Measurements from ENCODE around the gene F7. TPM values are rescaled to one million over a fixed set of nuclear protein-coding genes. Genes with fewer than 3 reads are reported as not detected.

F7 gene
- polyA plus RNA-seq, 12 donors = 0.94 to 3.5 (median 1.7) TPM; not detected in 2

DNA sequence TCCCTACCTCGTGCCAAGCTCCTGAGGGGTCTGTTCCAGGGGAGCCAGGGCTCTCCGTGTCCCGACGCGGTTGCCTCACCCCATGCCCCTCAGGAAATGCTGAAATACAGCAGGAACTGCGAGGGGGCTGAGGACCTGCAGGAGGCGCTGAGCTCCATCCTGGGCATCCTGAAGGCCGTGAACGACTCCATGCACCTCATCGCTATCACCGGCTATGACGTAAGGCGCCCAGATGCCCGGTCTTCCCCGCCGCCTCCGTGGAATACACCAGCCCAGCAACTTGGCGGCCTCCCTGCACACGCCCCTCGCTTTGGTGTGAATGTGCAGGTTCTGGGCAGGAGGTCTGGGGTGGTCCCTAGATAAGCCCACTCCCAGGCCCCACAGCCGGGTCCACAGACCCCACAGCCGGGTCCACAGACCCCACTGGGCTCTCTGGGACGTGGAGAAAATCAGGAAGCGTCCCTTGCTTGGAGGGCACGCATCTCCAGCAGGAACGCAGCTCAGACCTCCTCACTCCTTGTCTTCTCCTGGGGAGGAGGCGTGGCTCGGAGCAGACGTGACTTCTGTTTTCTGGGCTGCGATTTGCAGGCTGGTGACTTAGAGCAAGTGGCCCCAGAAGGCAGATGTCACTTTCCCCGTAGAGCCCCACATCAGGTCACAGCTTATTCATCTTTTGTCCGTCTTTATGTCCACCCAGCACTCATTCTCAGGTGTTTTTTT is 19.4 kb upstream of the F7 start:
- no peak for DNase-seq

DNA sequence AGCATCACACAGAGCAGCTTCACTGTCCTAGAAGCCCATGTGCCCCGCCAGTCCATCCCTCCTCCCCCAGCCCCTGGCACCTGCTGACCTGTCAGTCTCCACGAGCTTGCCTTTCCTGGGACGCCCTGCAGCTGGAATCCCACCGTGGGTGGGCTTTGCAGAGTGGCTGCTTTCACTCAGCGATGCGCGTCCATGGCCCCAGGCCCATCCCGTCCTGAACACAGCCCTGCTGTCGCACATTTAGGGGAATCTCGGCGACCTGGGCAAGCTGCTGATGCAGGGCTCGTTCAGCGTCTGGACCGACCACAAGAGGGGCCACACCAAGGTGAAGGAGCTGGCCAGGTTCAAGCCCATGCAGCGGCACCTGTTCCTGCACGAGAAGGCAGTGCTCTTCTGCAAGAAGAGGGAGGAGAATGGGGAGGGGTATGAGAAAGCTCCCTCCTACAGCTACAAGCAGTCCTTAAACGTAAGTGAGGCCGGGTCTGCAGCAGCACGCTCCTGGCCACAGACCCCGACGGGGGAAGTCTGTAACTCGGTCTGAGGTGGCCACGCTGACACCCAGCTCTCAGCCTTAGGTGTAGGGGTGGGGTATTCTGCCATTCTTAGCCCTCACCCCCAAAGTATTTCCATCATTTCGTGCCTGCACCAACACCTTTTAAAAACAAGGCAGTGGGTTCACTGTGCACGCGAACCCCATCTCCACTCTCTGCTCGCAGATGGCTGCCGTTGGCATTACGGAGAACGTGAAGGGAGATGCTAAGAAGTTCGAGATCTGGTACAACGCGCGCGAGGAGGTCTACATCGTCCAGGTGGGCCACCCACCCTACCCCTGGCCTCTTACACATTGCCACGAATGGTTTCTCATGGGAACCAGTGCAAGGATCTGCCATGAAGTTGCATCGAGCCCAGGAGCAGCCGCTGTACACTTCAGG is 18.3 kb upstream of the F7 start:
- no peak for DNase-seq

DNA sequence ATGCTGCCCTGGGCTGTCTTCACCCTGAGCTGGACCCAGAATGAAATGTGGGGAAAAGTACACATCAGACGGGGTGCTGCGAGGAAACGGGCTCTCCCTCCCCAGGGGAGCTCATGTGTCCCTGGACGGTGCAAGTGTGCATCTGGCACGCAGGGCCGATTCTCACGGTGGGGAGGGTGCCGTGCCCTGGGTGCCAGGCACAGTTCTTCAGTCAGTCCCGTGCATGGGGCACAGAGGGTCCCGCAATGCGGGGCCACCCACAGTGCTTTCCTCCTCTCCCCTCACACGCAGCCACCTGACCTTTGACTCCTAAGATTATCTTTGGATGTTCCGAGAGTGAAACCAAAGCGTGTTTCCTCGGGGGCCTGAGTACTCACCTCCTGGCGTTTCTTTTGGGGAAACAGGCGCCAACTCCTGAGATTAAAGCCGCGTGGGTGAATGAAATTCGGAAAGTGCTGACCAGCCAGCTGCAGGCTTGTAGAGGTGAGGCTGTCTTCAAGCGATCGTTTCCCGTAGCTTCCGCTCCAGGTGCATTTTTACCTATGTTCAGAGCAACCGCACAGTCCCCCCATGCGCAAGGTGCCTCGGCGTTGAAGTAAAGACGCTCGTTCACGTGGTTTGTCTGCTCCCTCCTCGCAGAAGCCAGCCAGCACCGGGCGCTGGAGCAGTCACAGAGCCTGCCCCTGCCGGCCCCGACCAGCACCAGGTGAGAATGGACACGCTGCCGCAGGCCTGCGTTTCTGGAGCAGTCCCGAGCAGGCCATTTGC is 17.5 kb upstream of the F7 start:
- no peak for DNase-seq

DNA sequence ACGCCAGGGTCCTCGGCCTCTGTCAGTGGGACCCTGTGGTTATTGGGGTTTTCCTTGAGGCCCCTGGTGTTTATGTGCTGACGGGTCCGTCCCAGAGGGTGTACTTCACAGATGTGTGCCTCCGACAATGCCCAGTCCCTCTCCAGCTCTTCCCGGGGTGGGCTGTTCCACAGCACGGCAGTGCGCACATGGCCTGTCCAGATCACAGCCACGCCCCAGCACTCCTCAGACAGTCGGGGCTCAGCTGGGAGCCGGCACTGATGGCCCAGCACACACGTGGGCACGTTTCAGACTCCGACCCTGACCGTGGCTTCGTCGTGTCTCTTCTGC is 16.9 kb upstream of the F7 start:
- no peak for DNase-seq

DNA sequence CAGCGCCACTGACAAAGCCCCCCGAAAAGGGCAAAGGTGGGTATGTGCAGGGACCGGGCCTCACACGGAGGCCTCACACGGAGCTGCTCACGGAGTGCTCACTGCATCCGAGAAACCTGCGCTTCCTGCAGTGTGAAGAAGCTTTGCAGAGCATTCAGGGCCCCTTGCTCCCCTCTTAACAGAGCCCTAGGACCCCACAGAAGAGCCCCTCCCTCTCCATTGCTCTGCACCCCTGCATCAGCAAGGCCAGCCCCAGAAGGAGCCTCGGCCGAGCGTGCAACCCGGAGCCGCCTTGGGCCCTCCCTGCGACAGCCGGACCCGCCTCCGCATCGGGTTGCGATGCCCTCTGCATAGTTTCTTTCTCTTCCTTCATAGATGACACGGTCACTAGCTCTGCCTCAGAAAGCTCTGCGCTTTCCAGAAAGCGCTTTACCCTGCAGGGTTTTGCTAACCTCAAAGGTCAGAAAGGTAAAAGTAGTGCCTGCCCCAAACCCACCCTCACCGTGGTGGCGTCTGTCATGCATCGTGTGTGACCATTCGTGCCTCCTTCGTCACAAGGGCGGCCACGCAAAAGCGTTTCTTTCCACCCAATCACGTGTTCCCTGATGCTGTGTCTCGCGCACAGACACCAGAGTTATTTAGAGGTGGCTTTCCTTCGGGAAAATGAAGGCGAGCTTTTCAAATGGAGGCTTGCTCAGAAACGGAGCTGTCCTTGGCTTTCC is 15.7 kb upstream of the F7 start:
- DNase-seq = no peak

DNA sequence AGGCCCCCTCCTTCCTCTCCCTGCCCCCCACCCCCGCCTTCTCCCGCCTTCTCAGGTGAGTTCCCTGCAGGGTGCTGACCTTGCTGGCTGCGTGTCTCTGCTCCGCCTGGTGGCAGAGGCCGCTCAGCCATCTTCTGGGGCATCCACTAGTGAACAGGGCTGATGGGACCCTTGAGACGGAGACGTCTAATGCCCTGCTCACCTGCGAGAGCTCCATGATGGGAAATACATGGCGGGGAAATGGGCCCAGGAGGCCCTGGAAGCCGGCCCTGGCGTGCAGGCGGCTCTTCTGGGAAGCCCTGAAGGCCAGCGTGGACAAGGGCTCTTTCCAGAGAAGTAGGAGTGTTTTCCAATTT is 15.2 kb upstream of the F7 start:
- DNase-seq = no peak

DNA sequence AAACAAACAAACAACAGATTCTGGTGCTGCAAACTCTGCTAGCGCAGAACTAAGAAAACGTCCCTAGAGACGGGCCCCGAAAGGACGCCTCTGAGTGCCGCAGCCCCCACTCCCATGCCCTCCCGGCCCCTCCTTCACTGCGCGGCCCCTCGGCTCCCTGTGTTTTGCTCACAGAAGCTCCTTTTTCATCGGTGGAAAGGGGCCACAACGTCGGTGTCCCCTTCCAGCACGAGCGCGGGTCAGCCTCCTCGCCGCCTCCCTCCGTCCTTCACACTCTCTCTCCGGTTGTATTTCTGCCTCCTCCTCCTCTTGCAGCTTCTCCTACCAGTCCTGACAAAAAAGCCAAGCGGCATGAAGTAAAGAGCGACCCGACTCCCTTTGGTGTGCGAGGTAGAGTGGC is 14.8 kb upstream of the F7 start:
- DNase-seq = no peak

DNA sequence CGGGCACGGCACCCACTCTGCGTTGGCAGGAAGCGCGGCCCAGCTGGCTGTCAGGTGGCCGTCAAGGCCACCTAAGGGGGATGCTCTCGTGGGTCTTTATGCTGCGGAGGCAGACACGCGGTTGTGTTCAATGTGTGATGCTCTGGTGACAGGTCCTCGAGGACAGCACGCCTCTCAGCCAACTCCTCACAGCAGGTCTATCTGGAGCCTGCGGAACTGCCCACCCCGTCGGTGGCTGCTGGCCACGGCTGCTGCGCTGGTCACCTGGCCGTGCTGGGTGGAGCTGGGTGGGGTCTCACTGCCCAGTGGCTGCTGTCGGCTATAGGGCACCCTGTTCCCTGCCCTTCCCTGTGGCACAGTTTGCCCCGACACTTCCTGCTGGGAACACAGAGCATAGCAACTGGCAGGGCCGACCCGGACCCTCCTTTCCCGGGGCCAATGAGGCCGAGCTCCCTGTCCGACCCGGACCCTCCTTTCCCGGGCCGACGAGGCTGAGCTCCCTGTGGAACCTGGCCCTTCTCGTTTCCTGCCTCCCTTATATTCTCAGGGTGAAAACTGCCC is 14.3 kb upstream of the F7 start:
- no peak for DNase-seq

DNA sequence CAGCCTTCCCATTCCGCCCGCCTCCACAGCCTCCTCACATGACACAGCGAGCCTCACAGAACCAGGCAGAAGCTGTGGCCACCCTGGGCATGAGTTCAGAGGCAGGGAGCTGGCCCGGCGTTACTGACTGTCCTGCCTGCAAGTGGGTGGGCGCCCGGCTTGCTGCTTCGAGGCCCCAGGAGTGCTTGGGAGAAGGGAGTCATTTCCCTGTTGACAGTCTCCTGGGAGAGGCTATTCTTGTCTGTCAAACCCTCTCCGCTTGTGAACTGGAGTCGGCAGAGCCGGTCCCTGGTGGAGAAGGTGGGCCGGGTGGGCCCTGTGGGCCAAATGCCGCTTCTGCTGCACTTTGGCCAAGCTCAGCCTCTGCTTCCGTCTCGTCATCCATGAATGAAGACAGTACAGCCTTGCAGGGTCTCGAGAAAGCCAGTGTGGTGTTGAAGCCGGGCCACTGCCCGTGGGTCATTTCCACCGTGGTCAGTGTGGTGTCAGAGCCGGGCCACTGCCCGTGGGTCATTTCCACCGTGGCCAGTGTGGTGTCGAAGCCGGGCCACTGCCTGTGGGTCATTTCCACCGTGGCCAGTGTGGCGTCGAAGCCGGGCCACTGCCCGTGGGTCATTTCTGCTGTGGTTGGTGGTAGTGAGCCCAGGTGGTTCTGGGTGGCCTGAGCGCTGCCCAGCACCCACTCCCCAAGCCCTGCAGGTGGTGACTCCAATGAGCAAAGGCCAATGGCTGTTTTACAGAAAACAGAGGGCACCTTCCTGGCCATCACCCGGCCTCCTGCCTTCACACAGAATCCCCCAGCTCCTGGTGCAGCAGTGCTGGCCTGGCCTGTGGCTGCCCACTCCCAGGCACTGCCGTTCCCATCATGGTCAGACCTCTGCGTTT is 13.5 kb upstream of the F7 start:
- no peak for DNase-seq

DNA sequence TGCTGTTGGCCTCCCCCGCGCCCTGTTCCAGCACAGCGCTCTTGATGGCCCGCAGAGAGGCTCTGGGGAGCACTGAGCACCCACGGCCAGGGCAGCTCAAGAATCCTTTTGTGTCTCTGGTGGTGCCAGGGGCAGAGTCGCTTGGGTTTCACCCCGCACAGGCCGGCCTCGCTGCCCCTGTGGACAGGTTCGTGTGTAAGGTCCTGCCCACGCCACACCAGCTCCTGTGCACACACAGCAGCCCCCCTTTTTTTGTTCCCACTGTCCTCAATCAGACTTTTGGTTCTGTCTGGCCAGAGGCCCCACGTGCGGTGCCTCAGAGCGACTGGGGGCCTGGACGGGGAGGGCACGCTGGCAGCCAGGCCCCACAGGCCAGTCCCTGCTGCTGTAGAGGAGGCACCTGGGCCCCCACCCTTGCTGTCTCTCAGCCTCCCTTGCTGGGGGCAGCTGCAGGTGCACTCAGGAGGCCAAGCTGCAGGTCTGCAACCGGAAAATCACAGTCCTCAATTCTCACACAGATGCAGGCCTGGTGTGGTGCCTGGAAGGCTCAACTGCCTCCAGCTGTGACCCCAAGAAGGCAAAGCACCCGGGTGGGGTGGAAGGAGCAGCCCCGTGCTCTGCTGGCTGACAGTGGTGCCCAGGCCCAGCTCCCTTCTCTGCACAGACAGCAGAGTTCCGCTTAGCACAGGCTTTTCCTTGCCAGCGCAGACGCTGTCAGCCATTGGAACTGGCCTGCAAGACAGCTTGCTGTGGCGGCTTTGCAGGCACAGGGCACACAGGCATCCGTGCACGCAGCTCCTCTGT is 12.6 kb upstream of the F7 start:
- no peak for DNase-seq

DNA sequence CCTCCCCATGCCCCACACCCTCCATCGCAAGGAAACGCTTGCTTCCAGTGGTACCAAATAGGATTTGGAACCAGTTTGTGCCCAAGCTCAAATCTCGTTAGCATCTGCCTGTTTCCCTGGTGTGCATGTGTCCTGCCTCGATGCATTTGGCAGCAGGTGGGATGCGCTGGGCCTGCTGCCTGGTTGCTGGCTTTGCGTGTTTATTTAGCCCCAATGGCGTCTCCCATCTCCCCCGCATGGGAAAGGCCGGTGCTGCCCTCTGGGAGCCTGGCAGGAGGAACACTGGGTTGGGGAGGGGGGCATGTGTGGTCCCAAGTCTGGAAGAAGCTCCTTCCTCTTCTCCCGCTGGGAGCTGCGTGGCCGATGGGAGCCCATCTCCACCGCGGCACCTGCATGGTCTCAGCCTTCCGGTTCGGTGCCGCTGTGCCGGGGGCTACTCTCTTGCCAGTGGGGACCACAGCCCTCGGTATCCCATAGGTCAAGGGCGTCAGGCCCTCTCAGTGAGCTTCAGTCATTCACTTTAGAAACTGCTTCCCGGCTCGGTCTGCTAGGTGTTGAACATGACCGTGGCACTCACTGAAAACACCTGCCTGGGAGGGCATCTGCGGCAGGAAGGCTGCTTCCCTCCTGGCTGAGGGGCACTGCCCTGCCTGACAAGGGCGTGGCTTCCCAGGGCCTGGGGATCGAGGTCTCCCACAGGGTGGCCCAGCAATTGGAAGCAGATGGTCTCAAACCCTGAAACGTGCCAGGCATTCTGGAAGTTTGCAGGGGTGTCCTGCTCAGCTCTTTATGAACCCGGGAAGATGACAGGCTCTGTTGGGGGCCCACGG is 11.8 kb upstream of the F7 start:
- no peak for DNase-seq

DNA sequence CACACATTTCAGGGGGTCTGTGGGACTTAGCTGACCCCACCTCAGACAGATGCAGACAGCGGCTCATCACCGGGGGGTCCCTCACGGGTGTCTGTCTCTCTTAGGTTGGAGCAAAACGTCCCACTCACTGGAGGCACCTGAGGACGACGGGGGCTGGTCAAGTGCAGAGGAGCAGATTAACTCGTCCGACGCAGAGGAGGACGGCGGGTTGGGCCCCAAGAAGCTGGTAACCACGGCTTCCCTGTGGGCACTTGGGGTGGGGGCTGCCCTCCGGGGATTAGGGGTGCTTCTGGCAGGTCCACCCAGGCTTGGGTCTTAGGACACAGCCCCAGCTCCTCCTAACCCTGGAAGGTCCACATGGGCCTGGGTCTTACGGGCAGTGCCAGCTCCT is 11.2 kb upstream of the F7 start:
- DNase-seq = no peak

DNA sequence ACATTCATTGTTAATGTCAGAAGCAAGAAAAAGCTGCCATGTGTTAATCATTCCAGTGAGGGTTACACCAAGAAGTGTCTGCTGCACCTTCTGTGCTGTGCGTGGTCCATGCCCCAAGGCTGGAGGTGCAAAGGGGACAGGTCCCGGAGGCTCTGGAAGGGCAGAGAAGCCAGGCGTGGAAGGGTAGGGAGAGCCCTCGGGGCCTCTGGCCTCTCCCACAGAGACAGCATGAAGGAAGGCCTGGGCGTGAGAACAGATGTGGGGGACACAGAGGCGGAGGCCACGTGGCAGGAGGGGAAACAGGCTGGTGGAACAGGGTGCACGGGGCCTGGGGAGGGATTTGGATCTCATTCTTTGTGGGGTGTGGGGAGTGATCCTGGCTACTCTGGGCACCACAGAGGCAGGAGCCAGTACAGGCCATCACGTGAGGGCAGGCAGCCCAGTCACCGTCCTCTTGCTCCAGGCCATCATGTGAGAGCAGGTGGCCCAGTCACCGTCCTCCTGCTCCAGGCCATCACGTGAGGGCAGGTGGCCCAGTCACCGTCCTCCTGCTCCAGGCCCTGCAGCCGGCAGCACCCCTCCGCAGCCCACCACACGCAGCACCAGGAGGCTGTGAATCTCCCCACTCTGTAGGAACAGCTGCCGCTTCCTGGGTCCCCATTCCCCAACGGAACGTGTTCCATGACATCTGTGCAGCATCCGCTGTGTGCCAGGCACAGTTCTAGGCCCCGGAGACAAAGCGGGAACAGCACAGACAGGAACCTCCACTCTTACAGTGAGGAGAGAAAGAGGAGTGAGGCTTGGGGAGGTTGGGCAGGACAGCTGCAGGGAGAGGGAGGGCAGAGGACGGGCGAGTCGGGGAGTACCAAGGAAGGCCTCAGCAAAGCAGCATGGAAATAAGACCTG is 10.2 kb upstream of the F7 start:
- DNase-seq = no peak

DNA sequence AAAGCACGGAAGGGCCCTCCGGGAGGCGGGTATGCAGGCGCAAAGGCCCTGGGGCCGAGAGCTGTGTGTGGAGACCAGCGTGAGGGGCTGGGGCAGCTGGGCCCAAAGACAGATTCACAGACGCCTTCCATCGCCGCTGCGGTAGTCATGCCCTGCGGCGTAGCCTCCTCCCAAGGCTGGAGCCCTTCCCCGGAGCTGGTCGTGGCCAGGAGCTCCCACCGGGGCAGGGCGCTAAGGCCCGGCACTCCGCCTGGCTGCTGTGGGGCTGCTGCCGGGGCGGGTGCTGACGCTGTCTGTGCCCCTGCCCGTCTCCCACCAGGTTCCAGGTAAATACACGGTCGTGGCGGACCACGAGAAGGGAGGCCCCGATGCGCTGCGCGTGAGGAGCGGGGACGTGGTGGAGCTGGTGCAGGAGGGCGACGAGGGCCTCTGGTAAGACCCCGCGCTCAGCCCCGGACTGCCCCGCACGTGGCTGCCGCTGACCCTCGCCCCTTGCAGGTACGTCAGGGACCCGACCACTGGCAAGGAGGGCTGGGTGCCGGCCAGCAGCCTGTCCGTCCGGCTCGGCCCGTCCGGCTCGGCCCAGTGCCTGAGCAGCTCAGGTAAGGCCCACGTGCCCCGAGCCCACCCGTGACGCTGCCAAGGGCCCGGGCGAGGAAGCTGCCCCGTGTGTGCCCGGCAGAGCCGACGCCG is 9.4 kb upstream of the F7 start:
- no peak for DNase-seq

DNA sequence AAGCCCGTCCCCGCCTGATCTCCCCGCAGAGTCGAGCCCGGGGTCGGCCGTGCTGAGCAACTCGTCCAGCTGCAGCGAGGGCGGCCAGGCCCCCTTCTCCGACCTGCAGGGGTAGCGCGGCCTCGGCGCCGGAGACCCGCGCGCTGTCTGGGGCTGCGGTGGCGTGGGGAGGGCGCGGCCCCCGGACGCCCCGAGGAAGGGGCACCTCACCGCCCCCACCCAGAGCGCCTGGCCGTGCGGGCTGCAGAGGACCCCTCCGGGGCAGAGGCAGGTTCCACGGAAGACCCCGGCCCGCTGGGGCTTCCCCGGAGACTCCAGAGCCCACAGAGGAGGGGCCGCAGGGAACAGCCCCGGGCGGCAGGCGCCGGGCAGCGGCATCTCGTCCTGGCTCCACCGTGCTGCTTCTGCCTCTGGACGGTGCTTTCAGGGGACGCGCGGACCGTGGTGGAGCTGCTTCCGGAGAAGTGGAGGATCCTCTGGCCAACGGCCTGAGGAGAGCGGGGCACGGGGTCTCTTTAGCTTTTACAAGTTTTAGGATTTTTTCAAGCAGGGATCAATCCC is 8.8 kb upstream of the F7 start:
- no peak for DNase-seq

DNA sequence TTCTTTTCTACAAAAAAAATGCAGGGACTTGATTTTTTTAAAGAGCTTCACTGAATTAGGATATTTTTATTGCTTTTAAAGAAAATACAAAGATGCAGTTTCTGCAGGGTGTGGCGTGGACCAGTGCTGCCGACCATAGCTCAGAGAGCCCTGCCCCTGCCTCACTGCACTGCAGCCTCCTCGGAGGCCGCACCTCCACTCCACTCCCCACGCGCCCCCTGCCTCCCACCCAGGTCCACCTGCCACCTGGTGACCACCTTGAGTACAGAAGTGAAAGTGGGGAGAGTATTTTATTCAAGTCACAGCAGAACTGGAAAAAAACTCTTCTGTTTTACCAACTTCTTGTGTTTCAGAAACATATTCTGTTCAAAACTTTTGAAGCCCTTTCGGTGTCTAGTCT is 7.9 kb upstream of the F7 start:
- DNase-seq = no peak
